ENCODE measurements around the gene AURKAIP1. TPM values are rescaled to one million over a fixed set of nuclear protein-coding genes. Genes with fewer than 3 reads are reported as not detected.

Gene AURKAIP1
- total RNA-seq, 4 donors from 2014 or later: 98.4 to 152 (median 117) TPM

DNA sequence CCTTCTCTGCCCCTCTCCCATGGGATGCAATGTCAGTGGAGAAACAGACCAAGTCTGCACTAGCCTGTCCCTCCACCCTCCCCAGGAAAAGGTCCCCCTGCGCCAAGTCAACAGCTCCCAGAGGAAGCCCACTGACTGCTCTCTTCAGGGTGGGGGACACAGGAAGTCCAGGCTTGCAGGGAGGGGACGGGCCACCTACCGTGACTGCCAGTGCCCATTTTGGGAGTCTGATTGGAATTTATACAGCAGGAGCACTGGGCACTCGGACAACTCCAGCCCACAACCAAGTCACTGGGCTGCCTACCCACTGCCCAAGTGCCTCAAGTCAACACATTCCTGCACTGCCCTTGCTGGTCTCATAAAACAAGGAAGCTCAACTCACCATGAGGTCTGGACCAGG lies 18.0 kb upstream of the AURKAIP1 start:
- TF ChIP-seq POLR2AphosphoS5 (IDR thresholded peaks at IDR 0.05) (no peak), POLR2A (IDR thresholded peaks at IDR 0.05; ENCODE audit: low read depth) (no peak), EP300 (IDR thresholded peaks at IDR 0.05) (no peak)
- TF ChIP-seq, protein P1, sequence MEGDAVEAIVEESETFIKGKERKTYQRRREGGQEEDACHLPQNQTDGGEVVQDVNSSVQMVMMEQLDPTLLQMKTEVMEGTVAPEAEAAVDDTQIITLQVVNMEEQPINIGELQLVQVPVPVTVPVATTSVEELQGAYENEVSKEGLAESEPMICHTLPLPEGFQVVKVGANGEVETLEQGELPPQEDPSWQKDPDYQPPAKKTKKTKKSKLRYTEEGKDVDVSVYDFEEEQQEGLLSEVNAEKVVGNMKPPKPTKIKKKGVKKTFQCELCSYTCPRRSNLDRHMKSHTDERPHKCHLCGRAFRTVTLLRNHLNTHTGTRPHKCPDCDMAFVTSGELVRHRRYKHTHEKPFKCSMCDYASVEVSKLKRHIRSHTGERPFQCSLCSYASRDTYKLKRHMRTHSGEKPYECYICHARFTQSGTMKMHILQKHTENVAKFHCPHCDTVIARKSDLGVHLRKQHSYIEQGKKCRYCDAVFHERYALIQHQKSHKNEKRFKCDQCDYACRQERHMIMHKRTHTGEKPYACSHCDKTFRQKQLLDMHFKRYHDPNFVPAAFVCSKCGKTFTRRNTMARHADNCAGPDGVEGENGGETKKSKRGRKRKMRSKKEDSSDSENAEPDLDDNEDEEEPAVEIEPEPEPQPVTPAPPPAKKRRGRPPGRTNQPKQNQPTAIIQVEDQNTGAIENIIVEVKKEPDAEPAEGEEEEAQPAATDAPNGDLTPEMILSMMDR (IDR thresholded peaks at IDR 0.05): no peak
- H3K9me3 ChIP-seq: no peaks in the 10 kb centered on the region
- H3K27ac ChIP-seq (replicated peaks in 1 of 4): no peak overlapping the region
- WGBS: 91% methylated on average over 4 of the region's 4 CpGs
- DNase-seq (ENCODE audit: extremely low spot score): no peak
- intact Hi-C loops (cut with DNase I): no loop called here
- no peaks in the 10 kb centered on the region for H3K27me3 ChIP-seq
- peaks cover 87 to 100% (median 100%) of the 10 kb centered on the region in 4 donors for H3K36me3 ChIP-seq
- no peak overlapping the region for H3K4me3 ChIP-seq
- peaks cover 25 to 34% (median 27%) of the 10 kb centered on the region in 4 donors for H3K4me1 ChIP-seq

DNA sequence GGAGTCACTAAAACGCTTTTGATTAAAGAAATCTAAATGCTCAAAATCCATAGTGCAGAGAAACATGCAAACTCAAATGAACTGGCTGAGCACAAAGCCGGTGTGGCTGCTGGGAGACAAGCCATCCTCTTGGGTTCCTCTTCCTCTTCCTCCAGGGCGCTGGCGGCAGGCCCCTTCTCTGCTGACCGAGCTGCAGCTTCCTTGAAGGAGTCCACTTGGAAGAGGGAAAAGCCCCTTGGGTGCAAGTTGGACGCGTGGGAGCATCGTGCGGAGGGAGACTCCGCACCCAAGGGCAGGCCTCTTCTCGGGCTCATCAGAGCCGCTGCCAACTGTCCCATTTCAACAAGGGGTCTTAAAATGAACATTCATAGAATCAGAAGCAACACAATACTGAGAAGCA lies 16.2 kb upstream of the AURKAIP1 start:
- intact Hi-C loops (cut with DNase I): no loop called here
- no peak for TF ChIP-seq EP300 (IDR thresholded peaks at IDR 0.05)
- TF ChIP-seq POLR2A (IDR thresholded peaks at IDR 0.05; ENCODE audit: low read depth): no peak
- TF ChIP-seq, protein P1 (IDR thresholded peaks at IDR 0.05): no peak
- no peak for TF ChIP-seq POLR2AphosphoS5 (IDR thresholded peaks at IDR 0.05)
- peaks cover 11 to 16% (median 14%) of the 10 kb centered on the region in 4 donors for H3K4me1 ChIP-seq
- no peak overlapping the region for H3K27ac ChIP-seq (replicated peaks in 1 of 4)
- no peaks in the 10 kb centered on the region for H3K9me3 ChIP-seq
- no peak for DNase-seq (ENCODE audit: extremely low spot score)
- no peaks in the 10 kb centered on the region for H3K27me3 ChIP-seq
- H3K4me3 ChIP-seq: no peak overlapping the region
- peaks cover 94 to 100% (median 100%) of the 10 kb centered on the region in 4 donors for H3K36me3 ChIP-seq
- 74% methylated on average over 12 of the region's 12 CpGs for WGBS

DNA sequence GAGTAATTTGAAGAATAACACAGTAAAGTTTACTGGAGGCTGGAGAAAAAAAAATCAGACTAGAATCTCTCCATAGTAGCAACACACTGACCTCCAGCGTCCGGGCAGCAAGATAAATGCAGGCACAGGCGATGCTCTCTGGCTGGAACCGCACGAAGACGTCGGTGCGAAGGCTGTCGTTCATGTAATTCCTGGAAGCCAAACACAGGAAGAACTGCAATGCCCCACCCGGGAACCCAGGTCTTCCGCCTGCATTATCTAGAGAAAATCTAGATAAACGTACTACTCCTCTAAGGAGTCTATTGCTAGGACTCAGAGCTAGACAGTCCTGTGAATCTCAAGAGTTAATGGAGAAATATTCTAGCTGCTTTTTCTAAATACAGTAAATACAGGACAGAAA lies 15.7 kb upstream of the AURKAIP1 start:
- 77% methylated on average over 12 of the region's 12 CpGs for WGBS
- Histone ChIP-seq H3K4me1 (peaks cover 5 to 12% (median 10%) of the 10 kb centered on the region in 4 donors), H3K4me3 (no peak overlapping the region), H3K36me3 (peaks cover 99 to 100% (median 100%) of the 10 kb centered on the region in 4 donors), H3K9me3 (no peaks in the 10 kb centered on the region), H3K27ac (replicated peaks in 1 of 4) (no peak overlapping the region), H3K27me3 (no peaks in the 10 kb centered on the region)
- intact Hi-C loops (cut with DNase I): no loop called here
- DNase-seq (ENCODE audit: extremely low spot score): no peak
- TF ChIP-seq, protein P1 (IDR thresholded peaks at IDR 0.05): no peak
- no peak for TF ChIP-seq POLR2A (IDR thresholded peaks at IDR 0.05; ENCODE audit: low read depth)
- TF ChIP-seq POLR2AphosphoS5 (IDR thresholded peaks at IDR 0.05): no peak
- TF ChIP-seq EP300 (IDR thresholded peaks at IDR 0.05): no peak

DNA sequence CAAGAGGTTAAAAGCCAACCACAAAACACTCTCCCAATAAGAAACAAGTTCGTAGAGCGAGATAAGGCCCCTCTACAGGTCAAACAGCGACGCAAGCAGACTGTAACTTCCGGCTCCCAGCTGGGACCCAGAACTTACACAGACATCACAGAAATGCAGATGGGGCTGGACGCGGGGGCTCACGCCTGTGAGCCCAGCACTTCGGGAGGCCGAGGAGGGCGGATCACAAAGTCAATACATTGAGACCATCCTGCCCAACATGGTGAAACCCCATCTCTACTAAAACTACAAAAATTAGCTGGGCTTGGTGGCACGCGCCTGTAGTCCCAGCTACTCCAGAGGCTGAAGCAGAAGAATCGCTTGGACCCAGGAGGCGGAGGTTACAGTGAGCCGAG lies 13.1 kb upstream of the AURKAIP1 start:
- no peak for DNase-seq (ENCODE audit: extremely low spot score)
- Histone ChIP-seq H3K4me1 (peaks cover 0 to 6% (median 0%) of the 10 kb centered on the region in 4 donors), H3K27me3 (no peaks in the 10 kb centered on the region), H3K4me3 (no peak overlapping the region), H3K27ac (replicated peaks in 1 of 4) (no peak overlapping the region), H3K9me3 (no peaks in the 10 kb centered on the region), H3K36me3 (peaks cover 76 to 87% (median 85%) of the 10 kb centered on the region in 4 donors)
- TF ChIP-seq, protein P1 (IDR thresholded peaks at IDR 0.05): no peak
- TF ChIP-seq POLR2AphosphoS5 (IDR thresholded peaks at IDR 0.05) (no peak), EP300 (IDR thresholded peaks at IDR 0.05) (no peak), POLR2A (IDR thresholded peaks at IDR 0.05; ENCODE audit: low read depth) (no peak)
- WGBS: 97% methylated on average over 16 of the region's 16 CpGs
- intact Hi-C loops (cut with DNase I): no loop called here
